Femur (tissue), 1 donor: ENCODE measurements around the gene TAP1.
A peak's percentile ranks its signal among the peaks of the same experiment; 100 is the strongest.

Experiments
- DNase-seq: peaks from one replicate; pipeline ENCODE4 v3.0.0-alpha.2; 2017

Gene TAP1

GRCh38 chr6:32796848-32797776 lies 56.4 kb downstream of the TAP1 start:
- DNase-seq: peak; percentile 80
